RWPE1 (cell line): ENCODE data around the gene PMPCA.
A peak's percentile ranks its signal among the peaks of the same experiment; 100 is the strongest.

ENCODE experiments used
- CTCF ChIA-PET: fragments of 350-600 bp; sonication (Branson Sonifier 250); formaldehyde crosslinking; extraction: SDS; loops from one replicate; lab custom pipeline; 2021; lab: Yijun Ruan, JAX
- POLR2A ChIA-PET: fragments of 400-600 bp; formaldehyde crosslinking; extraction: SDS; loops from one replicate; lab custom pipeline; 2020; ENCODE audit warnings: antibody characterized with exemption; ENCODE audit not compliant: low non-redundant PET; lab: Yijun Ruan, JAX
- DNase-seq: peaks from one replicate; pipeline ENCODE4 v3.0.0; 2012; ENCODE audit warnings: low spot score
- H3K27ac ChIP-seq: fragments of 450-650 bp; 2 replicates; pipeline ENCODE4 v1.5.1; 2017
- CTCF ChIP-seq: fragments of 450-650 bp; conservative IDR thresholded peaks from 2 replicates; pipeline ENCODE4 v1.5.1; 2017; ENCODE audit warnings: low read depth, mild to moderate bottlenecking

The PMPCA gene

GRCh38 chr9:136443087-136443486 is 32.6 kb downstream of the PMPCA start:
- no peak for TF ChIP-seq CTCF
- no peak for DNase-seq
- H3K27ac ChIP-seq, result peak overlapping the region; percentile 77
- POLR2A ChIA-PET, result no interaction called here
- CTCF ChIA-PET, result interaction anchor here (0.6 to 0.8 kb wide), 3 partner anchors 13 to 64 kb away, joined by 3 to 5 read pairs (median 3); no protein-coding TSS in a partner anchor

- CTCF ChIA-PET, result no interaction called here
- H3K27ac ChIP-seq, result peak overlapping the region; percentile 77; the same call in 1 of the 2 replicates
These were observed 33.2 kb downstream of the PMPCA start for GRCh38 chr9:136443687-136444086.

GRCh38 chr9:136444102-136444501 is 33.6 kb downstream of the PMPCA start:
- CTCF ChIA-PET, result interaction anchor here (0.6 kb wide), 1 partner anchor 17 kb away, joined by 3 read pairs; no protein-coding TSS in a partner anchor
- no peak for DNase-seq
- TF ChIP-seq CTCF, result no peak
- POLR2A ChIA-PET, result interaction anchor here (0.9 kb wide), 1 partner anchor 14 kb away, joined by 3 read pairs; no protein-coding TSS in a partner anchor
- H3K27ac ChIP-seq, result 0 out of 2 replicates have a peak overlapping the region, but pooled peaks have one; percentile 77

More at GRCh38 chr9:136443687-136444086, 33.2 kb downstream of the PMPCA start:
- POLR2A ChIA-PET, result no interaction called here
- no peak for TF ChIP-seq CTCF
- DNase-seq, result no peak

GRCh38 chr9:136445799-136446198 is 35.3 kb downstream of the PMPCA start:
- TF ChIP-seq CTCF, result no peak
- CTCF ChIA-PET, result interaction anchor here (0.6 to 1.0 kb wide), 3 partner anchors 15 to 226 kb away, joined by 3 to 7 read pairs (median 3); no protein-coding TSS in a partner anchor
- H3K27ac ChIP-seq, result peak overlapping the region; percentile 29
- POLR2A ChIA-PET, result interaction anchor here (0.6 kb wide), 1 partner anchor 12 kb away, joined by 5 read pairs; no protein-coding TSS in a partner anchor
- no peak for DNase-seq

- ChIA-PET CTCF (interaction anchor here (1.1 kb wide), 1 partner anchor 47 kb away, joined by 4 read pairs; no protein-coding TSS in a partner anchor), POLR2A (no interaction called here)
- H3K27ac ChIP-seq, result 0 out of 2 replicates have a peak overlapping the region, but pooled peaks have one; percentile 1
- TF ChIP-seq CTCF, result no peak
- no peak for DNase-seq
These were observed 36.8 kb downstream of the PMPCA start for GRCh38 chr9:136447173-136447778.

GRCh38 chr9:136448655-136449054 is 38.2 kb downstream of the PMPCA start:
- TF ChIP-seq CTCF, result no peak
- POLR2A ChIA-PET, result no interaction called here
- H3K27ac ChIP-seq, result no peak overlapping the region
- CTCF ChIA-PET, result no interaction called here
- no peak for DNase-seq
